WTC11 (cell line): ENCODE results near the gene GPR156.

Experiments used
- CBFB ChIP-seq: sonication (generic); formaldehyde crosslinking; IDR thresholded peaks from 2 replicates; pipeline ENCODE4 v1.8.1; 2022; ENCODE audit warnings: mild to moderate bottlenecking, low read depth, missing genetic modification reagents
- ETV6 ChIP-seq: sonication (generic); formaldehyde crosslinking; IDR thresholded peaks from 2 replicates; pipeline ENCODE4 v1.8.1; 2022; ENCODE audit warnings: mild to moderate bottlenecking, missing genetic modification reagents
- MYBL2 ChIP-seq: sonication (generic); formaldehyde crosslinking; IDR thresholded peaks from 2 replicates; pipeline ENCODE4 v1.8.1; 2023; ENCODE audit warnings: mild to moderate bottlenecking, moderate library complexity, missing genetic modification reagents
- RELA ChIP-seq: sonication (generic); formaldehyde crosslinking; IDR thresholded peaks from 2 replicates; pipeline ENCODE4 v1.8.1; 2022; ENCODE audit warnings: missing genetic modification reagents, mild to moderate bottlenecking, borderline replicate concordance
- SMAD3 ChIP-seq: sonication (generic); formaldehyde crosslinking; IDR thresholded peaks from 2 replicates; pipeline ENCODE4 v1.8.0; 2022; ENCODE audit warnings: missing genetic modification reagents, mild to moderate bottlenecking, borderline replicate concordance
- SP1 ChIP-seq: sonication (generic); formaldehyde crosslinking; conservative IDR thresholded peaks from 2 replicates; pipeline ENCODE4 v1.8.1; 2022; ENCODE audit warnings: missing genetic modification reagents
- ZBTB21 ChIP-seq: sonication (generic); formaldehyde crosslinking; IDR thresholded peaks from 2 replicates; pipeline ENCODE4 v1.8.1; 2023; ENCODE audit warnings: mild to moderate bottlenecking, missing genetic modification reagents, borderline replicate concordance
- ZNF232 ChIP-seq: sonication (generic); formaldehyde crosslinking; IDR thresholded peaks from 2 replicates; pipeline ENCODE4 v1.8.0; 2022; ENCODE audit warnings: mild to moderate bottlenecking, missing genetic modification reagents
- TF ChIP-seq, protein P1 (sequence below): fragments of 200-600 bp; IDR thresholded peaks from 2 replicates; pipeline ENCODE4 v1.8.0; 2022; ENCODE audit warnings: antibody characterized with exemption
- TF ChIP-seq, protein P2 (sequence below): sonication (generic); formaldehyde crosslinking; IDR thresholded peaks from 2 replicates; pipeline ENCODE4 v1.8.1; 2023; ENCODE audit warnings: mild to moderate bottlenecking, moderate library complexity, missing genetic modification reagents

DNA sequence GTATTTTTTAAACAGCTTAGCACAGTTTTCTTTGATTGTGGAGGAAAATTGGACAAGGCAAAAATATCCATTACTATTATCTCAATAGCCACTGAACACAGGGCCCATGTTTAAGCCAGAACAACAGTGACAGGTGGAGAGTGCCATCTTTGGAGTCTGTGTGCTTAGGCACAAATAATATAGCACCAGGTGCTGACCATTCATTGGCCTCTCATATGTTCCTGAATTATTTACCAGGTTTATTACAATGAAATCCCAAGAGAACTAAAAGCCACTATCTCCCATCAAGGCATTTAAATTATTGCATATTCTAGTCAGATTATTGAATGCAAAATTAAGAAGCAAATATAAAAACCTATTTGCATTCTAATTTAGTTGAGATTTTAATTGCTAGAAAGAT, 39.6 kb downstream of the GPR156 start:
- TF ChIP-seq, protein P1, sequence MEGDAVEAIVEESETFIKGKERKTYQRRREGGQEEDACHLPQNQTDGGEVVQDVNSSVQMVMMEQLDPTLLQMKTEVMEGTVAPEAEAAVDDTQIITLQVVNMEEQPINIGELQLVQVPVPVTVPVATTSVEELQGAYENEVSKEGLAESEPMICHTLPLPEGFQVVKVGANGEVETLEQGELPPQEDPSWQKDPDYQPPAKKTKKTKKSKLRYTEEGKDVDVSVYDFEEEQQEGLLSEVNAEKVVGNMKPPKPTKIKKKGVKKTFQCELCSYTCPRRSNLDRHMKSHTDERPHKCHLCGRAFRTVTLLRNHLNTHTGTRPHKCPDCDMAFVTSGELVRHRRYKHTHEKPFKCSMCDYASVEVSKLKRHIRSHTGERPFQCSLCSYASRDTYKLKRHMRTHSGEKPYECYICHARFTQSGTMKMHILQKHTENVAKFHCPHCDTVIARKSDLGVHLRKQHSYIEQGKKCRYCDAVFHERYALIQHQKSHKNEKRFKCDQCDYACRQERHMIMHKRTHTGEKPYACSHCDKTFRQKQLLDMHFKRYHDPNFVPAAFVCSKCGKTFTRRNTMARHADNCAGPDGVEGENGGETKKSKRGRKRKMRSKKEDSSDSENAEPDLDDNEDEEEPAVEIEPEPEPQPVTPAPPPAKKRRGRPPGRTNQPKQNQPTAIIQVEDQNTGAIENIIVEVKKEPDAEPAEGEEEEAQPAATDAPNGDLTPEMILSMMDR = no peak
- TF ChIP-seq SP1 (no peak), RELA (CRISPR knock-in tag) (no peak), MYBL2 (CRISPR knock-in tag) (no peak), ZBTB21 (CRISPR knock-in tag) (no peak), CBFB (CRISPR knock-in tag) (no peak), ETV6 (CRISPR knock-in tag) (no peak), SMAD3 (no peak), ZNF232 (CRISPR knock-in tag) (no peak)
- TF ChIP-seq, protein P2, sequence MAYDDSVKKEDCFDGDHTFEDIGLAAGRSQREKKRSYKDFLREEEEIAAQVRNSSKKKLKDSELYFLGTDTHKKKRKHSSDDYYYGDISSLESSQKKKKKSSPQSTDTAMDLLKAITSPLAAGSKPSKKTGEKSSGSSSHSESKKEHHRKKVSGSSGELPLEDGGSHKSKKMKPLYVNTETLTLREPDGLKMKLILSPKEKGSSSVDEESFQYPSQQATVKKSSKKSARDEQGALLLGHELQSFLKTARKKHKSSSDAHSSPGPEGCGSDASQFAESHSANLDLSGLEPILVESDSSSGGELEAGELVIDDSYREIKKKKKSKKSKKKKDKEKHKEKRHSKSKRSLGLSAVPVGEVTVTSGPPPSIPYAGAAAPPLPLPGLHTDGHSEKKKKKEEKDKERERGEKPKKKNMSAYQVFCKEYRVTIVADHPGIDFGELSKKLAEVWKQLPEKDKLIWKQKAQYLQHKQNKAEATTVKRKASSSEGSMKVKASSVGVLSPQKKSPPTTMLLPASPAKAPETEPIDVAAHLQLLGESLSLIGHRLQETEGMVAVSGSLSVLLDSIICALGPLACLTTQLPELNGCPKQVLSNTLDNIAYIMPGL (CRISPR knock-in tag) = no peak
